Natural killer cell treated with Interleukin-12 subunit alpha and Interleukin-12 subunit beta and Interleukin-15 and Interleukin-18, amount 100 ng/mL, for 72 hours (primary cell): ENCODE results near the gene ALG14. TPM values are rescaled to one million over a fixed set of nuclear protein-coding genes. Genes with fewer than 3 reads are reported as not detected.
"Not testable (repeated sequence)": the region's sequence is repeated elsewhere in the genome, so short reads cannot be mapped to it uniquely, and the experiment has no call there.

ENCODE experiments used
- ATAC-seq, 2 donors: fragments of 150-1000 bp; cut with Tn5 transposase in 1 of 2; sonication (Bioruptor Pico), chemical (Tn5 transposase) in 1 of 2; 2 replicates each; pipeline ENCODE4 v1.10.0; 2021
- DNase-seq: peaks from one replicate; pipeline ENCODE4 v3.0.0; 2022; ENCODE audit warnings: low spot score
- H3K27ac Mint-ChIP-seq, 2 donors: 1 replicate in 1 of 2; 2 replicates in 1 of 2; pipeline ENCODE4 v1.8.0; 2022; ENCODE audit warnings: mixed read lengths in 2 of 2, mild to moderate bottlenecking in 1 of 2, moderate library complexity in 1 of 2
- H3K27me3 Mint-ChIP-seq, 2 donors: 1 replicate in 1 of 2; 2 replicates in 1 of 2; pipeline ENCODE4 v1.8.0; 2022; ENCODE audit warnings: mixed read lengths in 2 of 2
- H3K36me3 Mint-ChIP-seq: one replicate; pipeline ENCODE4 v1.8.0; 2022; ENCODE audit warnings: mixed read lengths
- H3K4me1 Mint-ChIP-seq, 2 donors: 1 replicate in 1 of 2; 2 replicates in 1 of 2; pipeline ENCODE4 v1.8.0; 2022; ENCODE audit warnings: low read depth in 2 of 2, mixed read lengths in 2 of 2, mild to moderate bottlenecking in 1 of 2
- H3K4me3 Mint-ChIP-seq: one replicate; pipeline ENCODE4 v1.8.0; 2022; ENCODE audit warnings: mixed read lengths
- H3K9me3 Mint-ChIP-seq: 2 replicates; pipeline ENCODE4 v1.8.0; 2022; ENCODE audit warnings: mixed read lengths
- total RNA-seq, 2 donors: library from RNA; stranded (reverse); gene quantifications; one replicate each; pipeline ENCODE4 v1.2.3, GENCODE V29; 2022

ALG14 gene
- total RNA-seq, 2 donors from 2014 or later, result 3.9 to 5.2 TPM

DNA sequence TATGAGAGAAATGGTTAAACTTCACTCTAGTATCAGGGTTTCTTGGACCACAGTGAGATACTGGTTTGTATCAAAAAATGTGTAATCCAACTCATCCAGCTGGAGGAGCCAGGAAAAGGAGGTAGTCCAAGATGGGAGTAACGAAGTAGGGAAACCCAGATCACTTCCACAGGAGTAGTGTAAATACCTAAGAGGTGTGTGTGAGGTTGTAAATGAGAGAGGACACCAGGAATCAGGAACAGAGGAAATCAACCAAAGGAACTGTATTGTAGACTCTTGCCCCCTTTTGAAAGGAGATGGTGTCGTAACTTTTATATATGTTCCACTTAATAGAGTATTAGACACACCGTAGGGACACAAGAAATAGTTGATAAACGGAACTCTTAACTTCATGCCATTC lies 24.7 kb upstream of the ALG14 start:
- ATAC-seq (no peak), DNase-seq (no peak)
- no peak overlapping the region for H3K4me3 Mint-ChIP-seq
- H3K4me1 Mint-ChIP-seq, result no peaks in the 10 kb centered on the region
- no peaks in the 10 kb centered on the region for H3K9me3 Mint-ChIP-seq
- no peak overlapping the region for H3K27ac Mint-ChIP-seq
- H3K36me3 Mint-ChIP-seq, result no peaks in the 10 kb centered on the region
- H3K27me3 Mint-ChIP-seq, result peaks cover 5 to 14% of the 10 kb centered on the region in 2 donors

DNA sequence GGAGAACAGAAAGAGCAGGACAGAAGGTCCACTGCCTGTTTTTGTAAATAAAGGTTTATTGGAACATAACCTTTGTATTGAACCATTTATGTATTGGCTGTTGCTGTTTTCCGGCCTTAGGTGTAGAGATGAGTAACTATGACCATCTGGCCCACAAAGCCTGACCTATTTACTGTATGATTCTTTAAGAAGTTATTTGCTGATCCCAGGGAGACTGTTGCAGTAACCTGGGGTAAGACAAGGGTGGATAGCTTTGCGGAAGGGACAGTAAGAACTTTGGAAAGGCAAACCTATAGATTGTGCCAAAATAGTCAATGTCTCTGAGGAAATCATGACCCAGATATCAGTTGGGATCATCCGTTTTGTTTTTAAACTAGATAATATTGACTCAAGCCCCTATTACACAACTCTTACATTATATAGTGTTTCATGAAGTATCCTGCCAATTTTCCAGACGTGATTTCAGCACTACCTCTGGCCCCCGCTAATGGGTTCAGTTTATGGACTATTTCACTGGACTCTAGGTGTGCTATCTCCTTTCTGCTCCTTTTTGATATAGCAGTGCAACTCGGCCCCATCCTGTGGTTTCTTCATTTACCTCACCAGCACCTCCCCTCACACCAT lies 23.6 kb upstream of the ALG14 start:
- Mint-ChIP-seq H3K36me3 (no peaks in the 10 kb centered on the region), H3K27ac (no peak overlapping the region), H3K9me3 (no peaks in the 10 kb centered on the region), H3K4me3 (no peak overlapping the region), H3K27me3 (peaks cover 5 to 14% of the 10 kb centered on the region in 2 donors), H3K4me1 (no peaks in the 10 kb centered on the region)
- no peak for DNase-seq
- ATAC-seq, result no peak

DNA sequence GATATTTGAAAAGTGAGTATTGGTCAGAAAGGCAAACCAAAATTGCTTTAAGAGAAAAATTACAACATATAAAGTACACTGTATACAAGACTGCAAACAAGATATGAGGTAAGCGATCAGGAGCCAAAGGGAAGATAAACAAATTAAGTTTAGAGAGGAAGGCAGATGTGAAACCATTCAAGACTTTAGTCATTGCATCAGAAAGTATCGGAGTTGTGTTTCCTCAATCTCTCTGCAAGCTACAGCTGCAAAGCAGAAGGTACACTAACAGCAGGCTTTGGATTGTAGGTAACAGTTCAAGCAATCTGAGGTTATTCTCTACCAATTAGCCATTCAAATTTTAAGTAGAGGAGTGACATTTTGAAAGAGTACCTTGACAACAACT lies 23.1 kb upstream of the ALG14 start:
- Mint-ChIP-seq H3K9me3 (no peaks in the 10 kb centered on the region), H3K4me3 (no peak overlapping the region), H3K27ac (no peak overlapping the region), H3K27me3 (peaks cover 5 to 14% of the 10 kb centered on the region in 2 donors), H3K36me3 (no peaks in the 10 kb centered on the region), H3K4me1 (no peaks in the 10 kb centered on the region)
- DNase-seq (no peak), ATAC-seq (no peak)

DNA sequence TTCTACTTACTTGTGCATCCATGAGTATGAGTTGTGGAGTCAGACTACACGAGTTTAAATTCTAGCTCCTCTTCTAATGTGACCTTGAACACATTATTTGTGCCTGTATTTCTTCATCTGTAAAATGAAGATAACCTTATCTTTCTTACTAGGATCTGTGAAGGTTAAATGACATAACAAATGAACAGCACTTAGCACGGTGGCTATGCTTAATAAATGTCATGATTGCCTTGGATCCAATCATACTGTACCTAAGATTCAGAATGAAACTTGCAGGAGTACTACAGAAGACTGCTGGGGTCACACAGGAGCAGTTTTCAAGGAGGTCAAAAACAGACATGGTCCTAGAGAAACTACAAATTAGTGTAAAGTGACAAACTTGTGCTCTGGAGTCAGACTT lies 22.2 kb upstream of the ALG14 start:
- DNase-seq (no peak), ATAC-seq (no peak)
- no peaks in the 10 kb centered on the region for H3K4me1 Mint-ChIP-seq
- H3K27me3 Mint-ChIP-seq, result peaks cover 7 to 19% of the 10 kb centered on the region in 2 donors
- H3K4me3 Mint-ChIP-seq, result no peak overlapping the region
- no peaks in the 10 kb centered on the region for H3K36me3 Mint-ChIP-seq
- no peak overlapping the region for H3K27ac Mint-ChIP-seq
- no peaks in the 10 kb centered on the region for H3K9me3 Mint-ChIP-seq

DNA sequence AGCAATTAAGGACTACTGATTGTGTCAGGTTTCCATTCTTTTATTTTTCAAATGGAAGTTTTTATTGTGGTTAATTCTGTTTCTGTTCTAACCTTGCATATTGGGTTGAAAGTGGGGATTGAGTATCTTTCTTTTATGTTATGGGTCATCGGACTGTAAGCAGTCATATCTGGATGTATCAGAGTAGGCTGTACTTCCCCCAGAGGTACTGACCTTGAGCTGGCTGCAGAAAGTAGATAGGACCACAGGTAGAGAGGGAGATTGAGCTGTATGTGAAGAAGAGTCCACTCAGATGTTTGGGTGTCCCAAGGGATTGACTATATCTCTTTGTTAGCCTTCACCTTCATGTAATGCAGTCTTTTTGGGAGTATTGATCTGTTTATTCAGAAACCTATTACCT lies 20.5 kb upstream of the ALG14 start:
- no peak for ATAC-seq
- Mint-ChIP-seq H3K9me3 (no peaks in the 10 kb centered on the region), H3K4me3 (no peak overlapping the region)

DNA sequence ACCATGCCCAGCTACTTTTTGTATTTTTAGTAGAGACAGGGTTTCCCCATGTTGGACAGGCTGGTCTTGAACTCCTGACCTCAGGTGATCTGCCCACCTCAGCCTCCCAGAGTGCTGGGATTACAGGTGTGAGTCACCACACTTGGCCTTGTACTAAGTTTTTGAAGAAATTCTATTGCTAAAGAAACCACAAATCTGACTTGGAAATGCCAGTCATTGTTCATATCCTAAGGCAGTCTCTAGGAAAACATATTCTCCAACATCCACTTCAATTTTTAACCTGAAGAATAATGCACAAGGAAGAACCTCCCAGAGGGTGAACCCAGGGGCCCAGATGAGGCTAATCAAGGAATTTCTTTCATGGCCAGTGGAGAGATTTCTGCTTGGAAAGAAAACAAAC lies 20.1 kb upstream of the ALG14 start:
- H3K27ac Mint-ChIP-seq, H3K4me3 Mint-ChIP-seq, H3K4me1 Mint-ChIP-seq, H3K9me3 Mint-ChIP-seq, DNase-seq, H3K36me3 Mint-ChIP-seq, ATAC-seq: not testable (repeated sequence)
- peaks cover 17 to 20% of the 10 kb centered on the region in 2 donors for H3K27me3 Mint-ChIP-seq

More for the DNA sequence above, 20.5 kb upstream of the ALG14 start:
- DNase-seq, result no peak
- no peaks in the 10 kb centered on the region for H3K36me3 Mint-ChIP-seq
- no peaks in the 10 kb centered on the region for H3K4me1 Mint-ChIP-seq
- H3K27ac Mint-ChIP-seq, result no peak overlapping the region
- peaks cover 15 to 24% of the 10 kb centered on the region in 2 donors for H3K27me3 Mint-ChIP-seq

DNA sequence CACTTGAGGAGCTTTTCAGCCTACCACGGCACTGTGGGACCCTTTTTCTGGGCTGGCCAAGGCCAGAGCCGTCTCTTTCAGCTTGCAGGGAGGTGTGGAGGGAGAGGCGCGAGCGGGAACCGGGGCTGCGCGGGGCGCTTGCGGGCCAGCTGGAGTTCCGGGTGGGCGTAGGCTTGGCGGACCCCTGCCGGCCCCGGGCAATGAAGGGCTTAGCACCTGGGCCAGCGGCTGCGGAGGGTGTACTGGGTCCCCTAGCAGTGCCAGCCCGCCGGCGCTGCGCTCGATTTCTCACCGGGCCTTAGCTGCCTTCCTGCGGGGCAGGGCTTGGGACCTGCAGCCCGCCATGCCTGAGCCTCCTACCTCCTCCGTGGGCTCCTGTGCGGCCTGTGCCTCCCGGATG lies 18.5 kb upstream of the ALG14 start:
- not testable (repeated sequence) for H3K9me3 Mint-ChIP-seq, H3K36me3 Mint-ChIP-seq, H3K4me1 Mint-ChIP-seq, H3K4me3 Mint-ChIP-seq, ATAC-seq, DNase-seq, H3K27ac Mint-ChIP-seq
- H3K27me3 Mint-ChIP-seq, result peaks cover 15 to 20% of the 10 kb centered on the region in 2 donors

DNA sequence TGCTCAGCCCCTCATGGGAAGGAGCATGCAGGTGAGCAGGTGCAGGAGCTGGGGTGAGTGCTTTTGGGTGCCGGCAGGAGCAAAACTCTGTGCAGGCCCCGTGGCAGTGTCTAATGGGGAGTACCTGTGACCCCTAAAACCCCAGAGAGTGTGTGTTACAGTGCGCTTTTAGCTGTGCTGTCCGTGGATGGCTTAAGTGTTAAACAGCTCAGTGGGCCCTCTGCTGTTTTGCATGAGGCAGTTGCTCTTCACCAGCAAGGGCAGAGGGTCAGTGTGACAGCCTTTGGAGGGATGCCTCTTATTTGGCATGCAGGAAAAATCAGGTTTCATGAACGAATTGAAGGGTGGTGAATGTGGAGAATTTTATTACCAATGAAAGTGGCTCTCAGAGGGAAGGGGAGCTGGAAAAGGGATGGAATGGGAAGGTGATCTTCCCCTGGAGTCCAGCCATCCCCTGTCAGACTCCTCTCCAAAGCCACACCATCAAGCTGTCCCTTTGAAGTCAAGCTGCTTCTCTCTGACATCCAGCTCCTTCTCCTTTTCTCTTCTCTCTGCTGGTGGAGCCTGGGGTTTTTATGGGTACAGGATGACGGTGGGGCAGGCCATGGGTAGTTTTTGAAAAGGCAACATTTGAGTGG lies 17.0 kb upstream of the ALG14 start:
- no peaks in the 10 kb centered on the region for H3K4me1 Mint-ChIP-seq
- no peak overlapping the region for H3K27ac Mint-ChIP-seq
- H3K9me3 Mint-ChIP-seq, result no peaks in the 10 kb centered on the region
- peaks cover 13 to 14% of the 10 kb centered on the region in 2 donors for H3K27me3 Mint-ChIP-seq
- no peaks in the 10 kb centered on the region for H3K36me3 Mint-ChIP-seq
- ATAC-seq (no peak), DNase-seq (no peak)
- H3K4me3 Mint-ChIP-seq, result no peak overlapping the region

DNA sequence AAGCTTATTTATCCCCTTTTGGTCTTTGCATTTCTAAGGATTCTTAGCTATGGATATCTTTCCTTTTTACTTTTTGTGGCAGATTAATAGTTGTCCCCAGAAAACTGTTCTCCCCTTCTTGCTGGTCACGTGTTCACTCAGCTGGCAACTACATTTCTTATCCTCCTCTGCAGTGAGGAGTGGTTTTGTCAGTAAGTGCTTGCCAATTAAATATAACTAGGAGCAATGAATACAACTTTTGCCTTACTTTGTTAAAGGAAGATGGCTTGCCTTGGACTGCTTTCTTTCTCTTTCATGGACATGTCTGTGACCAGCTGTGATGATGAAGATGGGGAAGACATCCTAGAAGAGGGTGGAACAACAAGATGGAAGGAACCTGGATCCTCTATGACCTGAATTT lies 15.6 kb upstream of the ALG14 start:
- Mint-ChIP-seq H3K36me3 (no peaks in the 10 kb centered on the region), H3K4me3 (no peak overlapping the region), H3K4me1 (no peaks in the 10 kb centered on the region), H3K9me3 (no peaks in the 10 kb centered on the region), H3K27me3 (peaks cover 20 to 21% of the 10 kb centered on the region in 2 donors), H3K27ac (no peak overlapping the region)
- no peak for ATAC-seq
- no peak for DNase-seq

DNA sequence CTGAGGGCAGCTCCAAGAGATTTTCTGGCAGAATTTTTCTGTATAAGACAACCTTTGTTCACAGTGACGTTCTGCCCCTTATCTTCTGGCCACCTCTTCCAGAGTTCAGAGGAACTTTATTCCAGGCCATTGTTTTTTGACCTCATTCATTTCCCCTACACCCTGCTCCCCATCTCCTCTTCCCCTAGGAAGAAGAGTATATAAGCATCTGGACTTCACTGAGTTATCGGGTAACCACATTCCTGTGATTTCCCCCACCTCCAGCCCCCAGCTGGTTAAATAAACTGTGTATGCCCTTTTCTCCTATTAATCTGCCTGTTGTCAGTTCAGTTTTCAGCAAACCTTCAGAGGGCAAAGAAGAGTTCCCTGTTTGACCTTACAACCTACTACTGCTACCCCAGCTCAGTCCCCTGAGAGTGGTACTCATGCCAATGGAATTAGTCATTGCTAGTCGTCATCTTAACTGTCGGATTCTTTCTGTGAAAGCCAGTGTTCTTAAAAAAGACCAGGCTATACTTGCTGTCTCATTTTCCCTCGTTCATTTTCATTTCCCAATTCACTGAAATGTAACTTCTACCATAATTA lies 14.3 kb upstream of the ALG14 start:
- no peak for ATAC-seq
- Mint-ChIP-seq H3K27ac (no peak overlapping the region), H3K4me1 (no peaks in the 10 kb centered on the region), H3K27me3 (peaks cover 25 to 27% of the 10 kb centered on the region in 2 donors), H3K36me3 (no peaks in the 10 kb centered on the region), H3K4me3 (no peak overlapping the region), H3K9me3 (no peaks in the 10 kb centered on the region)
- no peak for DNase-seq

DNA sequence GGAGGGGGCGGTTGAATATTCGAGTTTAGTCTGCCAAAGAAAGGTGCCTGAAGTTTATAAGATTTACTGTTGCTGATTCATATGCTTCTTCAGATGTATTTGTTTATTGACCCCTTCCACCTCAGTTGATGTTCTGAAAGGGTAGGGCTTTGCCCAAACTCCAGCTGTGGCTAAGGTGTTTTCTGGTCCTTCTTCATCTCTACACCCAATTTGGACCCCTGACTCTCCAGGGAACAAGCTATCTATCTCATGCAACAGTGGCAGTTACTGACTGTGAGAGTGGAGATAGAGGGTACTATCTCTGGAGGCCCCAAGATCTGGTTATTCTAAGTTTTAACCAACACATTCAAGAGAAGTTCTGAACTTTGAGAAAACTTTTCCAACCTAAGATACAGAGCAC lies 12.6 kb upstream of the ALG14 start:
- no peaks in the 10 kb centered on the region for H3K36me3 Mint-ChIP-seq
- H3K9me3 Mint-ChIP-seq, result no peaks in the 10 kb centered on the region
- no peaks in the 10 kb centered on the region for H3K4me1 Mint-ChIP-seq
- peaks cover 25 to 27% of the 10 kb centered on the region in 2 donors for H3K27me3 Mint-ChIP-seq
- H3K4me3 Mint-ChIP-seq, result no peak overlapping the region
- no peak for DNase-seq
- no peak for ATAC-seq
- H3K27ac Mint-ChIP-seq, result no peak overlapping the region

DNA sequence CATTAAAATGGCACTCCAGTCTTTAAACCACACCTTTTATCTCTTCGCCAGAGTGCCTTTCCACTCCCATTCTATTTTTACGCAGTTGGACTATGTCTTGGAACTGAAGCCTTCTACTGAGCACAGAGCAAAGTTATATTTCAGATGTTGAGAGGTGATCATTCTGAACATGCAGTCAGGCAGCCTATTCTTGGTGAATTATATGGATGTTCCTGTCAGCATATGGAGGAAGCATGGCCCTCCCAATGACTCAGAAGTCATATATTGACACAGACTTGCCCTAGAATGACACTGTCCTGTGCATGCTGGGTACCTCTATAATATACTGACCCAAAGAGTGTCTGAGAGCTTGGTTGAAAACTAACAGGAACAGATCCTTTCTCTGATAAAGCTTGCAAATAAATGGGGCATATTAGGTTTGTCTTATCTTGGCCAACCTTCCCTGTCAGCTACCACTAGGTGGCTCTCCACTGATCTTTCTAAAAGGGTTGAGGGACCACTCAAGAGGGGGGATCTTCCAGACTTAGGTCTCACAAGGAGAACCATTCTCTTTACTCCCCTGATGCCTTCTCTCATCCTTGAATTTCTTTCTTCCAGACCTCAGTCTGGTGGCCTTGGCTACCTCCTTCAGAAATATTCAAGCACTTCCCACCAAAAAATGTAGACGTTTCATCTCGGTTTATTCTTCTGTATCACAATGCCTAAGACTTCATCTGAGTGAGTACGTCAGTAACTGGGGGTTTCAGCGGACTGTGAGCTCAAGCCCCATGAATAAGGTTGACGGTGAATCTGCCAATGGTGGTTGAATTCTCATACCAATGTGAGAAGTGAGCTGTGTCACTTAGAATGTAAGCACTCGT lies 11.8 kb upstream of the ALG14 start:
- Mint-ChIP-seq H3K36me3 (no peaks in the 10 kb centered on the region), H3K9me3 (no peaks in the 10 kb centered on the region), H3K4me1 (no peaks in the 10 kb centered on the region), H3K27me3 (peaks cover 21 to 23% of the 10 kb centered on the region in 2 donors), H3K4me3 (no peak overlapping the region), H3K27ac (no peak overlapping the region)
- no peak for ATAC-seq
- DNase-seq, result no peak

DNA sequence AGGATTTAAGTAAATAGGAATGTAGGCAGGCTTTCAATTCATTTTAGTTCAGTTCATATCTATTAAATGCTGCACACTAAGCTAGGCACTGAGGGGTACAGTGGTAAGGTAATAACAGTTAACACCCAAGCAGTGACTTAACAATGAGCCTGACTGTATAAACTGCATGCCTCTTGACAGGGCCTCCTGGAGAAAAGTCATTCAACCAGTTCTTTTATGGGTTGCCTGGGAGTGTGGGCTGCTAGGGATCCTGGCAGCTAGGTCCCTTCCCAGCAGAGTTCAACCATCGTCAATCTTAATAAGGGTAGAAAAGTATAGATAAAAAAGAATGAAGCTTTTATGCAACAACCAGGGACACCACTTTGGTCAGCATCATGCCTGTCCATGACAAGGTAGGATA lies 8.1 kb upstream of the ALG14 start:
- Mint-ChIP-seq H3K27ac (no peak overlapping the region), H3K4me3 (no peak overlapping the region), H3K27me3 (peaks cover 13 to 15% of the 10 kb centered on the region in 2 donors), H3K4me1 (no peaks in the 10 kb centered on the region), H3K36me3 (no peaks in the 10 kb centered on the region), H3K9me3 (no peaks in the 10 kb centered on the region)
- DNase-seq (no peak), ATAC-seq (no peak)

DNA sequence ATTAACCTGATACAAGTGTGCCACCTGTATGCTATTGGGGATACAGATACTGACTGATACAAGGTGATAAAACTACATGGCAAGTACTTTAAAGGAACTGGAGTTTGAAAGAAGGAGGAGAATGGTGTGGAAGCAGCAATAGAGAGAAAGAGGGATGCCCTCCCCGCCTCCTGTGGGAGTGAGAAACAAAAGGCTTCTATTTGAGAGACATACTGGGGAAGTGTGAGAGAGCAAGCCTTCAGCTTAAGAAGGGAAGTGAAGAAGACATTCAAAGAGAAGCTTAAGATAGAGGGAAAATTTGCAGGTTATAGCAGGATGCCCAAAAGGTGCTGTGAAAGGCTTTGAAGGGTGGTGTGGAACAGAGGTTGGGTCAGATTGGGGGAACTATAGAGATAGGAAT lies 7.7 kb upstream of the ALG14 start:
- no peaks in the 10 kb centered on the region for H3K4me1 Mint-ChIP-seq
- H3K36me3 Mint-ChIP-seq, result no peaks in the 10 kb centered on the region
- H3K9me3 Mint-ChIP-seq, result no peaks in the 10 kb centered on the region
- ATAC-seq (no peak), DNase-seq (no peak)
- H3K27ac Mint-ChIP-seq, result no peak overlapping the region
- H3K27me3 Mint-ChIP-seq, result peaks cover 14 to 15% of the 10 kb centered on the region in 2 donors
- H3K4me3 Mint-ChIP-seq, result no peak overlapping the region
